Breast epithelium (tissue), 4 donors: ENCODE measurements around the gene VPS37D. TPM values are rescaled to one million over a fixed set of nuclear protein-coding genes. Genes with fewer than 3 reads are reported as not detected.
A peak's percentile ranks its signal among the peaks of the same experiment; 100 is the strongest.
"Not testable (repeated sequence)": the region's sequence is repeated elsewhere in the genome, so short reads cannot be mapped to it uniquely, and the experiment has no call there.

ENCODE experiments used
- DNase-seq, 2 donors: peaks; one replicate each; pipeline ENCODE4 v3.0.0-alpha.2; 2019; ENCODE audit warnings: low spot score in 2 of 2
- H3K27ac ChIP-seq, 2 donors: fragments of 200-600 bp; sonication (generic) in 1 of 2; one replicate each; pipeline ENCODE4 v1.5.1; 2016 to 2019; ENCODE audit warnings: mild to moderate bottlenecking in 1 of 2
- H3K27me3 ChIP-seq, 2 donors: fragments of 200-600 bp; sonication (generic) in 1 of 2; one replicate each; pipeline versions ENCODE4 v1.5.1 to v1.6.0; 2017 to 2019; ENCODE audit warnings: control low read depth in 1 of 2, mild to moderate bottlenecking in 1 of 2
- H3K36me3 ChIP-seq: fragments of 200-600 bp; one replicate; pipeline ENCODE4 v1.5.1; 2019
- H3K4me1 ChIP-seq, 2 donors: fragments of 200-600 bp; sonication (generic); one replicate each; pipeline ENCODE4 v1.5.1; 2016 to 2019; ENCODE audit warnings: control low read depth in 1 of 2
- H3K4me3 ChIP-seq, 3 donors: fragments of 200-600 bp; sonication (generic); 1 replicate in 2 of 3; 2 replicates in 1 of 3; pipeline ENCODE4 v1.5.1; 2016 to 2019; ENCODE audit warnings: mild to moderate bottlenecking in 3 of 3, moderate library complexity in 2 of 3
- H3K9me3 ChIP-seq, 2 donors: fragments of 200-600 bp; sonication (generic) in 1 of 2; one replicate each; pipeline ENCODE4 v1.5.1; 2016 to 2019; ENCODE audit warnings: control low read depth in 1 of 2
- CTCF ChIP-seq, 3 donors: fragments of 450-650 bp; IDR thresholded peaks; one replicate each; pipeline ENCODE4 v1.5.1; 2016 to 2017; ENCODE audit warnings: antibody characterized with exemption in 3 of 3, mild to moderate bottlenecking in 3 of 3, moderate library complexity in 3 of 3
- POLR2A ChIP-seq: fragments of 450-650 bp; IDR thresholded peaks from one replicate; pipeline ENCODE4 v1.6.1; 2016; ENCODE audit warnings: antibody characterized with exemption, mild to moderate bottlenecking, moderate library complexity
- POLR2AphosphoS5 ChIP-seq, 3 donors: sonication (generic); formaldehyde crosslinking; IDR thresholded peaks; one replicate each; pipeline ENCODE4 v1.6.1; 2017; ENCODE audit warnings: antibody characterized with exemption in 3 of 3
- intact Hi-C: fragments of 100-400 bp; cut with DNase I; formaldehyde crosslinking; loops from one replicate; pipeline ENCODE4 v1.15.1; 2023; ENCODE audit warnings: low total_unique reads
- total RNA-seq, 3 donors: library from RNA; depleted of rRNA; stranded (reverse); fragments of >200 nt; gene quantifications; one replicate each; pipeline ENCODE4 v1.1.0, GENCODE V29; 2016

VPS37D gene
- total RNA-seq, 3 donors from 2014 or later: 3.5 to 5.9 (median 3.8) TPM

- TF ChIP-seq CTCF (IDR thresholded peaks at IDR 0.05) (no peak), POLR2AphosphoS5 (IDR thresholded peaks at IDR 0.05) (no peak)
- intact Hi-C loops: no loop called here
- H3K27ac ChIP-seq: no peak overlapping the region
- H3K9me3 ChIP-seq: no peaks in the 10 kb centered on the region
- no peaks in the 10 kb centered on the region for H3K4me1 ChIP-seq
- no peaks in the 10 kb centered on the region for H3K27me3 ChIP-seq
- no peaks in the 10 kb centered on the region for H3K36me3 ChIP-seq
- H3K4me3 ChIP-seq: no peak overlapping the region
- DNase-seq: no peak
Observed at GRCh38 chr7:73708961-73709549, 41.4 kb downstream of the VPS37D start.

- no peaks in the 10 kb centered on the region for H3K36me3 ChIP-seq
- no peak for DNase-seq
- no peak overlapping the region for H3K4me3 ChIP-seq
- no peaks in the 10 kb centered on the region for H3K27me3 ChIP-seq
- H3K4me1 ChIP-seq: no peaks in the 10 kb centered on the region
- intact Hi-C loops: no loop called here
- H3K9me3 ChIP-seq: no peaks in the 10 kb centered on the region
- H3K27ac ChIP-seq: no peak overlapping the region
- TF ChIP-seq POLR2AphosphoS5 (IDR thresholded peaks at IDR 0.05) (no peak), POLR2A (no peak), CTCF (IDR thresholded peaks at IDR 0.05) (no peak)
Observed at GRCh38 chr7:73712773-73713172, 45.1 kb downstream of the VPS37D start.

GRCh38 chr7:73713319-73713718, 45.7 kb downstream of the VPS37D start:
- H3K4me1 ChIP-seq, intact Hi-C loops, H3K4me3 ChIP-seq, H3K27me3 ChIP-seq, H3K36me3 ChIP-seq, H3K27ac ChIP-seq, H3K9me3 ChIP-seq, DNase-seq: not testable (repeated sequence)

GRCh38 chr7:73715648-73716317, 48.2 kb downstream of the VPS37D start:
- TF ChIP-seq POLR2A (no peak), CTCF (IDR thresholded peaks at IDR 0.05) (no peak), POLR2AphosphoS5 (IDR thresholded peaks at IDR 0.05) (no peak)
- no peaks in the 10 kb centered on the region for H3K27me3 ChIP-seq
- DNase-seq: no peak
- intact Hi-C loops: no loop called here
- no peak overlapping the region for H3K4me3 ChIP-seq
- no peaks in the 10 kb centered on the region for H3K36me3 ChIP-seq
- peaks cover 4 to 7% of the 10 kb centered on the region in 2 donors for H3K4me1 ChIP-seq
- H3K27ac ChIP-seq: peak overlapping the region in 1 of 2 donors; percentile 38
- H3K9me3 ChIP-seq: no peaks in the 10 kb centered on the region

GRCh38 chr7:73716318-73716890, 48.8 kb downstream of the VPS37D start:
- no peaks in the 10 kb centered on the region for H3K27me3 ChIP-seq
- intact Hi-C loops: no loop called here

More at GRCh38 chr7:73716318-73716890, 48.8 kb downstream of the VPS37D start:
- no peak for TF ChIP-seq POLR2AphosphoS5 (IDR thresholded peaks at IDR 0.05)
- no peak for TF ChIP-seq POLR2A
- TF ChIP-seq CTCF (IDR thresholded peaks at IDR 0.05): no peak
- no peak overlapping the region for H3K27ac ChIP-seq
- H3K36me3 ChIP-seq: no peaks in the 10 kb centered on the region
- no peak overlapping the region for H3K4me3 ChIP-seq
- DNase-seq: no peak
- no peaks in the 10 kb centered on the region for H3K9me3 ChIP-seq
- H3K4me1 ChIP-seq: peaks cover 4 to 7% of the 10 kb centered on the region in 2 donors
